K562 (cell line): ENCODE measurements around the gene DCAF17. TPM values are rescaled to one million over a fixed set of nuclear protein-coding genes. Genes with fewer than 3 reads are reported as not detected.

Source experiments
- MEIS2 ChIP-seq: fragments of 450-650 bp; IDR thresholded peaks from 2 replicates; pipeline ENCODE4 v1.6.1; 2014; ENCODE audit warnings: mild to moderate bottlenecking; ENCODE audit not compliant: partially characterized antibody
- MYC ChIP-seq, 2 experiments: fragments of 250-450 bp in 1 of 2; sonication (Bioruptor Pico) in 1 of 2; IDR thresholded peaks; 2 replicates each; pipeline versions ENCODE4 v1.5.1 to v1.6.1; 2012 to 2021; ENCODE audit warnings: low read depth in 2 of 2, borderline replicate concordance in 1 of 2, improper control_type of control experiment in 1 of 2, low read length in 1 of 2, mild to moderate bottlenecking in 1 of 2, moderate library complexity in 1 of 2
- NCOA1 ChIP-seq: fragments of 450-650 bp; IDR thresholded peaks from 2 replicates; pipeline ENCODE4 v1.6.1; 2016; ENCODE audit warnings: low read depth
- RB1 ChIP-seq: fragments of 450-650 bp; IDR thresholded peaks from 2 replicates; pipeline ENCODE4 v1.6.1; 2017; ENCODE audit warnings: low read depth, mild to moderate bottlenecking
- RBBP5 ChIP-seq: fragments of 200-600 bp; sonication (generic); IDR thresholded peaks from 2 replicates; pipeline ENCODE4 v1.6.1; 2012; ENCODE audit warnings: borderline replicate concordance, mild to moderate bottlenecking, low read length, control low read depth, inconsistent platforms; ENCODE audit not compliant: insufficient read depth, poor library complexity, severe bottlenecking
- STAT5B ChIP-seq: fragments of 250-450 bp; sonication (Bioruptor Pico); IDR thresholded peaks from 2 replicates; pipeline ENCODE4 v1.8.0; 2021; ENCODE audit warnings: mild to moderate bottlenecking, inconsistent platforms
- ZFPM2 ChIP-seq: fragments of 250-450 bp; sonication (Bioruptor Pico); IDR thresholded peaks from 2 replicates; pipeline ENCODE4 v1.5.1; 2022; ENCODE audit warnings: mild to moderate bottlenecking
- polyA plus RNA-seq, 8 experiments: library from polyadenylated mRNA; depleted of rRNA in 4 of 8; stranded (reverse) in 5 of 8; unstranded in 3 of 8; fragments of >200 nt; fragmentation: Nextera tagmentation in 2 of 8; fragmentation: Illumina TruSeq in 1 of 8; extraction: Ambion mirVana in 2 of 8; extraction: Trizol in 1 of 8; gene quantifications; 2 replicates each; pipeline versions ENCODE4 v1.2.1 to v1.2.3, GENCODE V29; 2011 to 2014; ENCODE audit warnings: inconsistent platforms in 1 of 8, missing spikeins in 1 of 8
- total RNA-seq, 7 experiments: library from RNA; depleted of rRNA in 6 of 7; stranded (reverse); fragments of >200 nt in 6 of 7; fragmentation: Illumina TruSeq in 2 of 7; extraction: Trizol in 2 of 7; gene quantifications; 2 replicates each; pipeline versions ENCODE4 v1.2.1 to v1.2.3, GENCODE V29; 2011 to 2021; ENCODE audit warnings: low replicate concordance in 1 of 7
- TF ChIP-seq, protein P1 (sequence below): sonication (generic); formaldehyde crosslinking; IDR thresholded peaks from 2 replicates; pipeline ENCODE4 v1.8.0; 2023; ENCODE audit warnings: mild to moderate bottlenecking, missing genetic modification reagents

DCAF17 gene
- total and polyA plus RNA-seq, 9 of the 15 experiments (the other 6 are each of a cell fraction or from before 2014, with no cell fraction given): 10.0 to 38.5 (median 27.1) TPM

DNA sequence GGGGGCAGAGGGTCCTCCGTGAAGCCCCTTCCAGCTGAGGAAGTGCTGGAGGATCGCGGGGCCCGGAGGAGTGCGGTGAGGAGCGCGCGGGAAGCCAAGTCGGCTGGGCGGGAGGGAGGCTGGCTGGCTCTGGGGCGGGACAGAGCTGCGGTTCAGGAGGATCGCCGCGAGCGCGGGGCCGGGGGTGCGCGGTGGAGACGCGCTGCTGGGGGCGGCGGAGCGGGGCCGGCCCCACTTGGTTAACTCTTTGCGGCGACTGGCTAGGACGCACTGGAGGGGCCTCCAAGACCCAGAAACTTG lies 88.7 kb downstream of the DCAF17 start (continued):
- TF ChIP-seq, protein P1, sequence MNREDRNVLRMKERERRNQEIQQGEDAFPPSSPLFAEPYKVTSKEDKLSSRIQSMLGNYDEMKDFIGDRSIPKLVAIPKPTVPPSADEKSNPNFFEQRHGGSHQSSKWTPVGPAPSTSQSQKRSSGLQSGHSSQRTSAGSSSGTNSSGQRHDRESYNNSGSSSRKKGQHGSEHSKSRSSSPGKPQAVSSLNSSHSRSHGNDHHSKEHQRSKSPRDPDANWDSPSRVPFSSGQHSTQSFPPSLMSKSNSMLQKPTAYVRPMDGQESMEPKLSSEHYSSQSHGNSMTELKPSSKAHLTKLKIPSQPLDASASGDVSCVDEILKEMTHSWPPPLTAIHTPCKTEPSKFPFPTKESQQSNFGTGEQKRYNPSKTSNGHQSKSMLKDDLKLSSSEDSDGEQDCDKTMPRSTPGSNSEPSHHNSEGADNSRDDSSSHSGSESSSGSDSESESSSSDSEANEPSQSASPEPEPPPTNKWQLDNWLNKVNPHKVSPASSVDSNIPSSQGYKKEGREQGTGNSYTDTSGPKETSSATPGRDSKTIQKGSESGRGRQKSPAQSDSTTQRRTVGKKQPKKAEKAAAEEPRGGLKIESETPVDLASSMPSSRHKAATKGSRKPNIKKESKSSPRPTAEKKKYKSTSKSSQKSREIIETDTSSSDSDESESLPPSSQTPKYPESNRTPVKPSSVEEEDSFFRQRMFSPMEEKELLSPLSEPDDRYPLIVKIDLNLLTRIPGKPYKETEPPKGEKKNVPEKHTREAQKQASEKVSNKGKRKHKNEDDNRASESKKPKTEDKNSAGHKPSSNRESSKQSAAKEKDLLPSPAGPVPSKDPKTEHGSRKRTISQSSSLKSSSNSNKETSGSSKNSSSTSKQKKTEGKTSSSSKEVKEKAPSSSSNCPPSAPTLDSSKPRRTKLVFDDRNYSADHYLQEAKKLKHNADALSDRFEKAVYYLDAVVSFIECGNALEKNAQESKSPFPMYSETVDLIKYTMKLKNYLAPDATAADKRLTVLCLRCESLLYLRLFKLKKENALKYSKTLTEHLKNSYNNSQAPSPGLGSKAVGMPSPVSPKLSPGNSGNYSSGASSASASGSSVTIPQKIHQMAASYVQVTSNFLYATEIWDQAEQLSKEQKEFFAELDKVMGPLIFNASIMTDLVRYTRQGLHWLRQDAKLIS (CRISPR knock-in tag): no peak
- TF ChIP-seq MYC (IDR thresholded peaks at IDR 0.05; ENCODE audit: low read depth, low read length): no peak
- TF ChIP-seq MYC (CRISPR knock-in tag; IDR thresholded peaks at IDR 0.05; ENCODE audit: borderline replicate concordance, low read depth): no peak
- TF ChIP-seq RB1: 0 out of 2 replicates have a peak, but pooled peaks have one; percentile 53
- TF ChIP-seq MEIS2: no peak
- TF ChIP-seq STAT5B: no peak
- no peak for TF ChIP-seq NCOA1
- no peak for TF ChIP-seq ZFPM2 (CRISPR knock-in tag)
- peak; percentile 13 for TF ChIP-seq RBBP5
